ENCODE results near the gene ADI1. TPM values are rescaled to one million over a fixed set of nuclear protein-coding genes. Genes with fewer than 3 reads are reported as not detected.

The ADI1 gene
- polyA plus RNA-seq, 1 experiment: 53.3 TPM

DNA sequence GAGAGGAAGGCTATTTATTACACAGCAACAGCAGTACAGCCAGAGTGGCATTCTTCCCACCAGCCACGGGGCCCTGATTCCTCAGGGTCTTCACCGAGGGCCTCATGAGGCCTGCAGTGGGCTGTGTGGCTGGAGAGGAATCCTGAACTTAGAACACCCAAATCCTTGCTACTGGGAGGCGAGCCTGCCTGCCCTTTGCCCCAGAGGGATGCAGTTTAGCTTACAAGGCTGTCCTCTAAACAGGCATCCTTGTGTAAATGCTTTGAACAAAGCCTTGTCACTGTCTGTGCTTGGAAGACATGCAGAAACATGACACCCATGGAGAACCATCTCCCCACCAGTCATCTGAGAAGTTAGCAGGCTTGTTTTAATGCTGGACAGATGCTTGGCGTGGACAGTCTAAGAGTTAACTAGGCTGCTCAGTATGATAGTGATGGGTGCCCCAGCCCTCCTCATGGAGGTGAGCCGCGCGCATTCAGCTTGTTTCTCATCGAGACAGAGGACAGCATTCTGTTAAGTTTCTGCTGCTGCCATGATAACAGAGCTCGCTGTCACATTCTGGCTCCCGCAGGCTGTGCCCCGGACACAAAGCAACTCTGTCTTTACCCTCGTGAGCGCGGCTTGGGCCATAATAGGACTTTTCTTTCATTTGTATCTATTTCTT lies 42.9 kb downstream of the ADI1 start:
- no peak overlapping the region for H3K4me3 ChIP-seq (ENCODE audit: low read depth, low read length)
- TF ChIP-seq, protein P1, sequence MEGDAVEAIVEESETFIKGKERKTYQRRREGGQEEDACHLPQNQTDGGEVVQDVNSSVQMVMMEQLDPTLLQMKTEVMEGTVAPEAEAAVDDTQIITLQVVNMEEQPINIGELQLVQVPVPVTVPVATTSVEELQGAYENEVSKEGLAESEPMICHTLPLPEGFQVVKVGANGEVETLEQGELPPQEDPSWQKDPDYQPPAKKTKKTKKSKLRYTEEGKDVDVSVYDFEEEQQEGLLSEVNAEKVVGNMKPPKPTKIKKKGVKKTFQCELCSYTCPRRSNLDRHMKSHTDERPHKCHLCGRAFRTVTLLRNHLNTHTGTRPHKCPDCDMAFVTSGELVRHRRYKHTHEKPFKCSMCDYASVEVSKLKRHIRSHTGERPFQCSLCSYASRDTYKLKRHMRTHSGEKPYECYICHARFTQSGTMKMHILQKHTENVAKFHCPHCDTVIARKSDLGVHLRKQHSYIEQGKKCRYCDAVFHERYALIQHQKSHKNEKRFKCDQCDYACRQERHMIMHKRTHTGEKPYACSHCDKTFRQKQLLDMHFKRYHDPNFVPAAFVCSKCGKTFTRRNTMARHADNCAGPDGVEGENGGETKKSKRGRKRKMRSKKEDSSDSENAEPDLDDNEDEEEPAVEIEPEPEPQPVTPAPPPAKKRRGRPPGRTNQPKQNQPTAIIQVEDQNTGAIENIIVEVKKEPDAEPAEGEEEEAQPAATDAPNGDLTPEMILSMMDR (IDR thresholded peaks at IDR 0.05; ENCODE audit: insufficient read depth, low read depth, low read length): no peak
- ChIA-PET POLR2A (interaction anchor here (0.6 kb wide), 1 partner anchor 61 kb away, joined by 7 read pairs; no protein-coding TSS in a partner anchor), CTCF (interaction anchor here (1.1 to 1.7 kb wide), 3 partner anchors 14 to 181 kb away, joined by 3 to 6 read pairs (median 4); no protein-coding TSS in a partner anchor)
- no peaks in the 10 kb centered on the region for H3K27me3 ChIP-seq (ENCODE audit: control insufficient read depth, insufficient read depth, low read length)
- no peak for DNase-seq (ENCODE audit: low read depth)
- H3K36me3 ChIP-seq (ENCODE audit: control insufficient read depth, insufficient read depth, low read length): peaks cover 21% of the 10 kb centered on the region

DNA sequence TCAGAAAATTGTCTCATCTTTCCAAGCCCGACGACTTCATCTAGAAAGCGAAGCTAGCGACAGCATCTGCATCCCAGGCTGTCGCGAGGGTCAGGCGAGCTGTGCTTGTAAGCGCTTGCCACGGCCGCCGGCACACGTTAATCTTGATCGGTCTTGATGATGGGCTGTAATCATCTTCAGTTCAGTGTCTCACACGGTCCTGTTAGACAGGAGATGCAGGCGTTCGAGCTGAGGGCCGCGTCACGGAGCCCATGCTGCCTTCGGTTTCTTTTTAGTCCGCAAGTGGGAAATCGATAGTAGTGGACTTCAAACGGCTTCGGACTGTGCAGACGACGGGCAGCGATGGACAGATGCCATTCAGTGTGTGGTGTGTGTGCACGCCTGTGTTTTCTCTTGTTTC lies 43.6 kb downstream of the ADI1 start:
- TF ChIP-seq, protein P1 (IDR thresholded peaks at IDR 0.05; ENCODE audit: insufficient read depth, low read depth, low read length): no peak
- ChIA-PET CTCF (interaction anchor here (1.1 to 1.6 kb wide), 2 partner anchors 14 to 181 kb away, joined by 3 to 6 read pairs; no protein-coding TSS in a partner anchor), POLR2A (interaction anchor here (0.6 kb wide), 1 partner anchor 62 kb away, joined by 7 read pairs; no protein-coding TSS in a partner anchor)
- no peak overlapping the region for H3K4me3 ChIP-seq (ENCODE audit: low read depth, low read length)
- H3K36me3 ChIP-seq (ENCODE audit: control insufficient read depth, insufficient read depth, low read length): peaks cover 21% of the 10 kb centered on the region
- no peak for DNase-seq (ENCODE audit: low read depth)
- no peaks in the 10 kb centered on the region for H3K27me3 ChIP-seq (ENCODE audit: control insufficient read depth, insufficient read depth, low read length)

DNA sequence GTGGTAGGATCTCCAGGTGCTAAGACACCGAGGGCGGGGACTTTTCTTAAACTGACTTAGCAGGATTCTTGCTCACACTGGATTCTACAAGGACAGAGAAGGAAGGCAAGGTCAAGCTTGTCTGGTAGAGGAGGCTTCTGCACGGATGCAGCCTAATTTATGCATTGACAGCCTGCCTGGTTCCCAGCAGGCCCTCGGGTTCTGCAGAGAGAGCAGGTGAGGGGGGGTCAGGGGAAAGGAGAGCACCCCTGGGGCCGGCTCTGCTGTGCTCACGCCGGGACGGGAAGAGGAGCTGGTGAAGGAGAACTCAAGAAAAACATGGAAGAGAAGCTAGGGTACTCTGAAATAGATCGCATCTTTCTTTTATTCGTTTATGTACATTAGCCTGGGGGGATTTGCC lies 46.4 kb downstream of the ADI1 start:
- CTCF ChIA-PET: interaction anchor here (1.1 kb wide), 1 partner anchor 10 kb away, joined by 6 read pairs; no protein-coding TSS in a partner anchor

DNA sequence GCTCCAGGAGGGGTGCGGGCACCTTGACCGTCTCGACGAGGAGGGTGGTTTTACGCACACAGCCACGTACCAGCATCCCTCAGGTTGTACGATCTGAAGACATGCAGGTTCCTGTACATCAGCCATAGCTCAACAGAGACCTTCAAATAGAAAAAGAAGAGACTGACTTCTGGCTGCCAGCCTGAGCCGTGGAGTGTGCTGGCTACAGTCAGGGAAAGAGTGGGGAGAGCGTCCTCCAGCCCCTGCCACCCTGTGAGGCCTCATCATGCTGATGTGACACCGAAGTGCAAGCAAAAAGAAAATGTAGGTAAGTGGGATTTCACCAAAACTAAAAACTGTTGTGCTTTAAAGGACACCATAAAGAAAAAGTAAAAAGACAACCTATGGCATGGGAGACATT lies 47.0 kb downstream of the ADI1 start:
- TF ChIP-seq, protein P1 (IDR thresholded peaks at IDR 0.05; ENCODE audit: insufficient read depth, low read depth, low read length): no peak
- Histone ChIP-seq H3K36me3 (ENCODE audit: control insufficient read depth, insufficient read depth, low read length) (peaks cover 19% of the 10 kb centered on the region), H3K4me3 (ENCODE audit: low read depth, low read length) (no peak overlapping the region), H3K27me3 (ENCODE audit: control insufficient read depth, insufficient read depth, low read length) (no peaks in the 10 kb centered on the region)
- no peak for DNase-seq (ENCODE audit: low read depth)
- CTCF ChIA-PET: no interaction called here
- POLR2A ChIA-PET: no interaction called here

More for the DNA sequence above, 46.4 kb downstream of the ADI1 start:
- TF ChIP-seq, protein P1 (IDR thresholded peaks at IDR 0.05; ENCODE audit: insufficient read depth, low read depth, low read length): no peak
- Histone ChIP-seq H3K36me3 (ENCODE audit: control insufficient read depth, insufficient read depth, low read length) (peaks cover 13% of the 10 kb centered on the region), H3K27me3 (ENCODE audit: control insufficient read depth, insufficient read depth, low read length) (no peaks in the 10 kb centered on the region), H3K4me3 (ENCODE audit: low read depth, low read length) (no peak overlapping the region)
- no peak for DNase-seq (ENCODE audit: low read depth)
- POLR2A ChIA-PET: no interaction called here

DNA sequence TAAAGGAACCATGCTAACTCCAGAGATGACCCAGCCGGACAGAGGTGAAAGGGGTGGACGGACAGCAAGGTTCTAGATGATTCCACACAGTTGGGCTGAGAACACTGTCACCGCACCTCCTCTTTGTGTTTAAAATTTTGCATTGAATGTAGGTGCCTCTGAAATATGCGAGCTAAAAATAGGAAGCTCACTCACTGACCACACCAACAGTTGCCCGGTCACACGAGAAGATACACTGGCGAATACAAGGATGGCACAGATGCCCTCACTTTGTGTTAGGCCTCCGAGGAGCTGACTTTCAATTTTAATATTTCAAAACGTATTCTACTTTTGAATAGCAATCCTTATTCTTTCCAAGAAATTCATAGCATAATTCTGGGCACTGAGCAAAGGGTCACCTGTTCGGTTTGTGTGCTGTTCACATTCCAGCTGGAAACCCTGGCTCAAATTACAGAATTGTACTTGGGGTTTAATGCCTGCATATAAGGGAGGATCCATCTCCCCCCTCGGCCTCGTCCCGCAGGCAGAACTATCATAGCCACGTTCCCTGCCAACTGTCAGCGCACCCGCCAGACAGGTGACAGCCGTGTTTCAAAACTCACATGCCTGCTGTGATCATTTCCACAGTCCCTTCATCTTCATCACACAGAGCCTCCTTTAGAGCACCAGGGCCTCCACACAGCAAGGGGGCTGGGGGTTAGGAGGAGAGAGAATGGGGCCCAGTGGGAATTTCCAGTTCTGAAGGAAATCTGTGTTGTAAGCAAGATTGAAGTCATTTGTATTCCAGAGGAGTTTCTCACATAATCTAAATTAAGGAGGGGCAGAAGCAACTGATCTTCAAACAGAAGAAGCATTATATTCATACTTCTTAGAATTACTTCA lies 48.2 kb downstream of the ADI1 start:
- Histone ChIP-seq H3K36me3 (ENCODE audit: control insufficient read depth, insufficient read depth, low read length) (peaks cover 20% of the 10 kb centered on the region), H3K4me3 (ENCODE audit: low read depth, low read length) (no peak overlapping the region), H3K27me3 (ENCODE audit: control insufficient read depth, insufficient read depth, low read length) (no peaks in the 10 kb centered on the region)
- CTCF ChIA-PET: interaction anchor here (2.7 kb wide), 1 partner anchor 48 kb away, joined by 15 read pairs; no protein-coding TSS in a partner anchor
- no peak for DNase-seq (ENCODE audit: low read depth)
- POLR2A ChIA-PET: no interaction called here
- TF ChIP-seq, protein P1 (IDR thresholded peaks at IDR 0.05; ENCODE audit: insufficient read depth, low read depth, low read length): no peak

All from BJ (cell line).